ENCODE data around the gene NEK7.

The NEK7 gene

GRCh38 chr1:198234520-198235251 is 77.9 kb downstream of the NEK7 start:
- Histone ChIP-seq H3K27me3 (replicated peaks; ENCODE audit: insufficient read depth, low read length) (no peaks in the 10 kb centered on the region), H2AFZ (ENCODE audit: low read length) (no peak overlapping the region), H3K9me3 (replicated peaks; ENCODE audit: insufficient read depth, low read length) (no peaks in the 10 kb centered on the region), H3K4me1 (ENCODE audit: low read length) (peaks cover 7% of the 10 kb centered on the region), H3K9ac (ENCODE audit: low read length) (no peak overlapping the region), H3K36me3 (replicated peaks; ENCODE audit: insufficient read depth, low read length) (no peaks in the 10 kb centered on the region), H3F3A (ENCODE audit: insufficient read depth, low read length) (no peaks in the 10 kb centered on the region), H3K9me2 (replicated peaks; ENCODE audit: insufficient read depth, low read length) (no peaks in the 10 kb centered on the region), H3K79me2 (ENCODE audit: low read length) (peaks cover 17% of the 10 kb centered on the region), H3K4me3 (ENCODE audit: low read length) (no peak overlapping the region), H4K20me1 (ENCODE audit: insufficient read depth, low read length) (no peaks in the 10 kb centered on the region), H3K27ac (ENCODE audit: low read length) (no peak overlapping the region), H3K4me2 (ENCODE audit: low read depth, low read length) (peak overlapping the region; percentile 8)
- TF ChIP-seq EZH2 (optimal IDR thresholded peaks at IDR 0.05; ENCODE audit: low read depth, low read length) (no peak), EZH2phosphoT487 (IDR thresholded peaks at IDR 0.05; ENCODE audit: low read length) (no peak)
- TF ChIP-seq, protein P1, sequence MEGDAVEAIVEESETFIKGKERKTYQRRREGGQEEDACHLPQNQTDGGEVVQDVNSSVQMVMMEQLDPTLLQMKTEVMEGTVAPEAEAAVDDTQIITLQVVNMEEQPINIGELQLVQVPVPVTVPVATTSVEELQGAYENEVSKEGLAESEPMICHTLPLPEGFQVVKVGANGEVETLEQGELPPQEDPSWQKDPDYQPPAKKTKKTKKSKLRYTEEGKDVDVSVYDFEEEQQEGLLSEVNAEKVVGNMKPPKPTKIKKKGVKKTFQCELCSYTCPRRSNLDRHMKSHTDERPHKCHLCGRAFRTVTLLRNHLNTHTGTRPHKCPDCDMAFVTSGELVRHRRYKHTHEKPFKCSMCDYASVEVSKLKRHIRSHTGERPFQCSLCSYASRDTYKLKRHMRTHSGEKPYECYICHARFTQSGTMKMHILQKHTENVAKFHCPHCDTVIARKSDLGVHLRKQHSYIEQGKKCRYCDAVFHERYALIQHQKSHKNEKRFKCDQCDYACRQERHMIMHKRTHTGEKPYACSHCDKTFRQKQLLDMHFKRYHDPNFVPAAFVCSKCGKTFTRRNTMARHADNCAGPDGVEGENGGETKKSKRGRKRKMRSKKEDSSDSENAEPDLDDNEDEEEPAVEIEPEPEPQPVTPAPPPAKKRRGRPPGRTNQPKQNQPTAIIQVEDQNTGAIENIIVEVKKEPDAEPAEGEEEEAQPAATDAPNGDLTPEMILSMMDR (IDR thresholded peaks at IDR 0.05; ENCODE audit: low read length): no peak
- no peak for DNase-seq

DNA sequence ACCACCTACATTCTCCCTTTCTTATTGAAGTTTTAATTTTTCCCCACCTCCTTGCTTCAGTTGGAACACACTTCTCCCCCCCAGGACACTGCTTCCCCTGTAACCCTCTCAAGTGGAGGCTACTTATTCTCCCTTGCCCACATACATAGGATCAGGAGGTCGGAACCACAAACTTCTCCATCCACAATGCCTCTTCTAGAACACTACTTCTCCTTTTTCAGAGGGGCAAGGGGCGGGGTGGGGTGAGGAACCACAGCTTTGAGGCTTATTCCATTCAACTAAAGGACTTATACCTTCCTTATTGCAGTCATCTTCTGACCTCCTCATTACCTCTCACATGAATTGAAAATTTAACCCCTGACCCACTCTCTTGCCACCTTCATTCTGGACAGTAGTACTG is 81.3 kb downstream of the NEK7 start:
- H3K9ac ChIP-seq (ENCODE audit: low read length): no peak overlapping the region
- H3K9me3 ChIP-seq (replicated peaks; ENCODE audit: insufficient read depth, low read length): no peaks in the 10 kb centered on the region
- no peaks in the 10 kb centered on the region for H3K9me2 ChIP-seq (replicated peaks; ENCODE audit: insufficient read depth, low read length)
- TF ChIP-seq EZH2phosphoT487 (IDR thresholded peaks at IDR 0.05; ENCODE audit: low read length) (no peak), EZH2 (optimal IDR thresholded peaks at IDR 0.05; ENCODE audit: low read depth, low read length) (no peak)
- TF ChIP-seq, protein P1 (IDR thresholded peaks at IDR 0.05; ENCODE audit: low read length): no peak
- no peak overlapping the region for H3K4me3 ChIP-seq (ENCODE audit: low read length)
- H3K79me2 ChIP-seq (ENCODE audit: low read length): peaks cover 9% of the 10 kb centered on the region; the same call in 1 of the 2 replicates
- H3F3A ChIP-seq (ENCODE audit: insufficient read depth, low read length): no peaks in the 10 kb centered on the region
- H3K4me1 ChIP-seq (ENCODE audit: low read length): peaks cover 7% of the 10 kb centered on the region
- no peak for DNase-seq
- no peaks in the 10 kb centered on the region for H3K27me3 ChIP-seq (replicated peaks; ENCODE audit: insufficient read depth, low read length)
- H4K20me1 ChIP-seq (ENCODE audit: insufficient read depth, low read length): no peaks in the 10 kb centered on the region
- no peak overlapping the region for H3K27ac ChIP-seq (ENCODE audit: low read length)
- H2AFZ ChIP-seq (ENCODE audit: low read length): no peak overlapping the region
- no peak overlapping the region for H3K4me2 ChIP-seq (ENCODE audit: low read depth, low read length)
- no peaks in the 10 kb centered on the region for H3K36me3 ChIP-seq (replicated peaks; ENCODE audit: insufficient read depth, low read length)

DNA sequence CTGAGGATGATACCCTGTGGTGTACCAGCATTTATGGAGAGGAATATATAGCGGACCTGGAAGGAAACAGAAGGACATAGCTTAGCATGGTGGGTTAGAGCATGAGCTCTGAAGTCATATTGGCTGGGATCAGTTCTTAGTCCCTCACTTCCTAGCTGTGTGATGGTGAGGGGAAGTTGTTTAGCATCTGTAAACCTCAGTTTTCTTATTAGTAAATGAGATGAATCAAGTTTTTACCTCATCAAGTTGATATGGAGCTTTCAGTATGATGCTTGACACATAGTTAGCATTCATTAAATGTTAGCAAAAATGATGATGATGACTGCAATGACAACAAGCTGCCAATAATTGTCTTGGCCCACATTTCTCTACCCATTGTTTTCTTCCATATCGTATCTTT is 84.8 kb downstream of the NEK7 start:
- H4K20me1 ChIP-seq (ENCODE audit: insufficient read depth, low read length): no peaks in the 10 kb centered on the region
- H3K4me2 ChIP-seq (ENCODE audit: low read depth, low read length): no peak overlapping the region
- H3K9me2 ChIP-seq (replicated peaks; ENCODE audit: insufficient read depth, low read length): no peaks in the 10 kb centered on the region
- no peak overlapping the region for H3K27ac ChIP-seq (ENCODE audit: low read length)
- H3K27me3 ChIP-seq (replicated peaks; ENCODE audit: insufficient read depth, low read length): no peaks in the 10 kb centered on the region
- H3K36me3 ChIP-seq (replicated peaks; ENCODE audit: insufficient read depth, low read length): no peaks in the 10 kb centered on the region
- H3K4me3 ChIP-seq (ENCODE audit: low read length): no peak overlapping the region
- no peaks in the 10 kb centered on the region for H3K4me1 ChIP-seq (ENCODE audit: low read length)
- TF ChIP-seq EZH2 (optimal IDR thresholded peaks at IDR 0.05; ENCODE audit: low read depth, low read length): no peak
- TF ChIP-seq, protein P1 (IDR thresholded peaks at IDR 0.05; ENCODE audit: low read length): no peak
- TF ChIP-seq EZH2phosphoT487 (IDR thresholded peaks at IDR 0.05; ENCODE audit: low read length): no peak
- H3K9me3 ChIP-seq (replicated peaks; ENCODE audit: insufficient read depth, low read length): no peaks in the 10 kb centered on the region
- no peaks in the 10 kb centered on the region for H3F3A ChIP-seq (ENCODE audit: insufficient read depth, low read length)
- H3K9ac ChIP-seq (ENCODE audit: low read length): no peak overlapping the region
- no peak for DNase-seq
- H3K79me2 ChIP-seq (ENCODE audit: low read length): peaks cover 14% of the 10 kb centered on the region; the same call in 1 of the 2 replicates
- H2AFZ ChIP-seq (ENCODE audit: low read length): no peak overlapping the region
